ENCODE data around the gene PHC2. TPM values are rescaled to one million over a fixed set of nuclear protein-coding genes. Genes with fewer than 3 reads are reported as not detected.

PHC2 gene
- total RNA-seq, 1 experiment from 2014 or later: 142 TPM

DNA sequence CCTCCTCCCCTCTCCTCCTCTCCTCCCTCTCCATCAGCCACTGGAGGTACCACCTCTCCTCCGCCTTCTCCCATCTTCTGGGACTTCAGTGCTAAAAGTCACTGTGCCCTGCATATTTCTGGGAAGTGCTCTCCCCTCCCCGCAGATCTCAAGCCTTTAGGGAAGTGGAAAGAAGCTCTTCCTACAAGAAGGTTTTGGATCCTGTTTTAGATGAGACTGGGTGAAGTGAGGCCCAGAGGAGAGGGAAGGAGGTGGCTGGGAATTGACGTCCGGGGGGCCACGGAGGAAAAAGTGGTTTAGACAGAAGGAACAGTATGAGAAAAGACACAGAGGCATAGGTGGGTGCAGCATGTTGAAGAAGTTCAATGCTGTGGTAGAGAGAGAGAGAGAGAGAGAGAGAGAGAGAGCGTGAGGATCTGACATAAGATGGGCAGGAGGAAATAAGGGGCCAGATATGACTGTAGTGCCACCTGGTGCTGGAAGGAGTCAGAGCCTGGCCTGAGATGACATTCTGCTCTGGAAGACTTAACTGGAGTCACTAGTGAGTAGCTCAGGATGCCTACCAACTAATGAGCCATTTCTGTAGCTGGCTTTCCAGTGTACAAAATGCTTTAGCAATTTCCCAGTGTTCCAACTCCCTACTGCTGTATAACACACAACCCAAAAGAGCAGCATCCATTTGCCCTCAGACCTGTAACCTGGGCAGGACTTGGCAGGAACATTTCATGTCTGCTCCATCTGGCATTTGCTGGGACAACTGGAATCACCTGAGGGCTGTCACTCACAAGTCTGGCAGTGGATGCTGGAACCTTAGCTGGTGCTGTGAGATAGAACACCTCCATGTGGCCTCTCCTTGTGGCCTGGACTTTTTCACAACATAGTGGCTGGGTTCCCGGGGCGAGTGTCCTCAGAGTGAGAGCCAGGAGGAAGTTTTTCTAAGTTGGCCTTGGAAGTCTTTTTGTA is 24.9 kb upstream of the PHC2 start:
- DNase-seq (ENCODE audit: low read depth): peak; percentile 92

DNA sequence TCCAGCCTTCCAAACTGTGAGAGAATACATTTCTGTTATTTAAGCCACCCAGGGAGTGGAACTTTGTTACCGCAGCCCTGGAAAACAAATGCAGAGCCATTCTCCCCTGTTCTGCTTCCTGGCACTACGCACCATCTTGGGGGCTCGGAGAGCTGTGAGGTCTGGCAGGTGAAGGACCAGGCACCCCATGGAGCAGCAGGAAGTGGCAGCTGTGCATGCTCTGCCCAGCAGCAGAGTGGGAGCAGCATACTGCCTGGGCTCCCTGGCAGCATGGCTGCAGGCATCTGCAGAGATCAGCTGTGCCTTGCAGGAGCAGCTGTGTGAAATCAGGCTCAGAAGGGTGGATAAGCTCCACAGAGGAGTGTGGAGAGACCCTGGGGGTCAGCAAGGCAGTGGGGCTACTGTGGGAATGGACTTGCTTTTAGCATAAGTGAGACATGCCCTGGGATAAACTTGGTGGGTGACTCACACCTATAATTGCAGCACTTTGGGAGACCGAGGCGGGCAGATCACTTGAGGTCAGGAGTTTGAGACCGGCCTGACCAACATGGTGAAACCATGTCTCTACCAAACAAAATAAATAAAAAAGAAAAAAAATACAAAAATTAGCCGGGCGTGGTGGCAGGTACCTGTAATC is 23.9 kb upstream of the PHC2 start:
- peak; percentile 84 for DNase-seq (ENCODE audit: low read depth)

DNA sequence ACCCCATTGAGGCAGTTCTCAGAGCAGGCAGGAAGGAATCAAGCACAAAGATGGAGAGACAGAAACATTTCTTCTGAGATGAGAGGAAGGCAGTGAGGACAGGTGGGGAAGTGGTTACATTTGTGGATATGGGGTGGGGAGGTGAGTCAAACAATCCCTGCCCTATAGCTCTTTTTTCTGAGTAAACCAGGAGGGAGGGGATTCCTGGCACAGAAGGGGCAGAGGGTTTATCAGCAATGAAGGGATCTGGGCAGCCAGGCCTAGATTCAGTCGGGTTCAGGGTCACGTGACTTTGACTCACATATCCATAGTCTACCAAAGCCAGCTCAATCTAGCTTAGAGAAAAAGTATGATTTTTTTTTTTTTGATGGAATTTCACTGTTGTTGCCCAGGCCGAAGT is 15.7 kb upstream of the PHC2 start:
- DNase-seq (ENCODE audit: low read depth): no peak

DNA sequence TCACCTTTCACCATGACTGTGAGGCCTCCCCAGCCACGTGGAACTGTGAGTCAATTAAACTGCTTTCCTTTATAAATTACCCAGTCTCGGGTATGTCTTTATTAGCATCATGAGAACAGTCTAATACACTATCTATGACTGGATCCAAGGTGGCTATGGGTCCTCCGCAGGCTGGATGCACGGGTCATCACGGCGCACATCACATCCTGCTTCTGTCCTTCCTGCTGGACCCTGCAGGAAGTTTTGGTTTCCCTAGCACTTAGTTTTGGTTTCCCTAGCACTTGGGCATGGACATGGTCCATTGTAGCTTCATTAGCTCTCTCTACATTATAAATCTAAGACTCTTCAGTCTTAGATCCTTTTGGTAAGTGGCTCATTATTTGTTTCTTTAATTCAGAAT is 14.2 kb upstream of the PHC2 start:
- DNase-seq (ENCODE audit: low read depth): no peak

GRCh38 chr1:33443705-33444180 is 12.8 kb upstream of the PHC2 start:
- DNase-seq (ENCODE audit: low read depth): peak; percentile 87

DNA sequence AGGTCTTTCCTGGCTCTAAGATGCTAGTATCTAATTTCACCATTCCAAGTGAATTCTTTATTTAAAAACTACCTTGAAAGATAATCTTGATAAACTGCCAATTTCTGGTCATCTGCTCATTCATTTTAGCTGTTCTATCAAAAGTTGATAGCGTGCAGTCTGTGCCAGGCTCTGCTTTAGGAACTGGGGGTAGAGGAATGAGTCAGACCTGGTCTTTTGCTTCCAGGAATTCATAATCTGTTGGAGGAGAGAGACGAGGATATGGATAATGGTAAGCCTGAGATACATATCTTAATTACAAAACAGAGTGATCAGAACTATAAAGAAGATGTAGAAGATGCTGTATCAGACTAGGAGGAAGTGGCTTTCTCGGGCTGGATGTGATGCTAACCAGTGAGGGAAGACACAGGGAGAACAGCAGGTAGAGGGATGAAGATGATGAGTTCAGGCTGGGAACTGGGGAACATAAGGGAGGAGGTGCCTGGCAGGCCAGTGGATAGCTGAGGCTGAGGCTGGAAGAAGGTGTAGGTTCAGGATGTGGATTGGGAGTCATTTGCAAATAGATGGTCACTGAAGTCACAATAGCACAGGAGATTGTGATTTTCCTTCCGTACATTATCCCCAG is 12.3 kb upstream of the PHC2 start:
- DNase-seq (ENCODE audit: low read depth): peak; percentile 89

- DNase-seq (ENCODE audit: low read depth): peak; percentile 69
Observed at GRCh38 chr1:33442141-33442540, 11.2 kb upstream of the PHC2 start.

GRCh38 chr1:33441088-33441745 is 10.3 kb upstream of the PHC2 start:
- DNase-seq (ENCODE audit: low read depth): no peak

- no peak for DNase-seq (ENCODE audit: low read depth)
Observed at GRCh38 chr1:33439662-33440061, 8.8 kb upstream of the PHC2 start.

- no peak for DNase-seq (ENCODE audit: low read depth)
Observed at GRCh38 chr1:33438364-33439160, 7.7 kb upstream of the PHC2 start.

DNA sequence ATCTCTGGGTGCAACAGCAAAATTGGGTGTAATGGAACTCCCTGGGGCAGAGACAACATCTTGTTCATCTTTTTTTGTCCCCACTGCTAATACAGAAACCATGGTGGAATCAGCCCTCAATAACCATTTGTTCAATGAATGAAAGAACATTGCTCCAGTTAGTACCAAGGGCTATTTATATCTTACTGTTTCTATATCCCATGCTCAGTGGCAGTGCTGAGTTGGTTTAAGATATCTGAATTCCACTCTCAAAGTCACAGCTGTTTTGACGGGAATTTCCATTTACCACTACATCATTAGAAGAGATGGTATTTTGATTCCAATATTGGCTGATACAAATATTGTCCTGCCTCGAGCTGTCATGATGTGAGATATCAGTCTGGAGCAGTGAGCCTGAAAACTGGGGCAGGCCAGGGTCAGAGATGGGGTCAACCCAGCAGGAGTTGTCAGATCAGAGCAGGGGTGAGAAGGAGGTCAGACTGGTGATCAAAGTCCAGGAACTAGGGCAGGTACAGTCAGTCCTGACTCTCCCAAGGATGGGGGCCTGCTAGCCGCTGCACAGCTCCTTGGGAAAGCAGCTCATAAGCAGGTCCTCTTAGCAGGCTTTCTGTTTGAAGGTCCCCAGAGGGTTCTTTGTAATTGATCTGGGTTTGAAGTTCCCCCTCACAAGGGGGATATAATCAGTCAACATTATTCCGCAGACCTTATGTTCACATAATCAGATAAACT is 5.8 kb upstream of the PHC2 start:
- DNase-seq (ENCODE audit: low read depth): no peak

DNA sequence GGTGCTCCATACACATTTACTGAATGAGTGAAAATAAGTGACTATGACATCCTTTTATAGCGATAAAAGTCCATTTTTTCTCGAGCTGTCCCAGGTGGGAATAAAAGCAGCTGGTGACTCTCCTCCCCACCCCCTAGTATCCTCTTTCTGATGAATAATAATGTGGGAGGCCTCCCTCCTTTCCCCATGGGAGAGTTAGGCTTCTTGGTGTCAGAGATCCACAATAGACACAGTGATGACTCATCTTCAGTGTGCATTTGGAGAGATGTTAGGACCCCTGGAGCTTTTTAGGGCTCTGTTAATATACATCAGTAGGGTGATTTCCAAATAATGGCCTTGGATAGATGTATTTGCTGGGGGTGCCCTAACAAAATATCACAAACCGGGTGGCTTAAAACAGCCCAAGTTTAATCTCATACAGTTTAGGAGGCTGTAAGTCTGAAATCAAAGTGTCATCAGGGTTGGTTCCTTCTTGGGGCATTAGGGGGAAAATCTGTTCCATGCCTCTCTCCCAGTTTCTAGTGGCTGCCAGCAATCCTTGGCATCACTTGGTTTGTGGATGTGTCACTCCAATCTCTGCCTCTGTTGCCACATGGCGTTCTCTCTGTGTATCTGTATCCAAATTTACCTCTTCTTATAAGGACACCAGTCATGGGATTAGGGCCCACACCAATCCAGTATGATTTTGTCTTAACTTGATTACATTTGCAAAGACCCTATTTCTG is 4.4 kb upstream of the PHC2 start:
- peak; percentile 96 for DNase-seq (ENCODE audit: low read depth)

- DNase-seq (ENCODE audit: low read depth): no peak
Observed at GRCh38 chr1:33434363-33434750, 3.5 kb upstream of the PHC2 start.

DNA sequence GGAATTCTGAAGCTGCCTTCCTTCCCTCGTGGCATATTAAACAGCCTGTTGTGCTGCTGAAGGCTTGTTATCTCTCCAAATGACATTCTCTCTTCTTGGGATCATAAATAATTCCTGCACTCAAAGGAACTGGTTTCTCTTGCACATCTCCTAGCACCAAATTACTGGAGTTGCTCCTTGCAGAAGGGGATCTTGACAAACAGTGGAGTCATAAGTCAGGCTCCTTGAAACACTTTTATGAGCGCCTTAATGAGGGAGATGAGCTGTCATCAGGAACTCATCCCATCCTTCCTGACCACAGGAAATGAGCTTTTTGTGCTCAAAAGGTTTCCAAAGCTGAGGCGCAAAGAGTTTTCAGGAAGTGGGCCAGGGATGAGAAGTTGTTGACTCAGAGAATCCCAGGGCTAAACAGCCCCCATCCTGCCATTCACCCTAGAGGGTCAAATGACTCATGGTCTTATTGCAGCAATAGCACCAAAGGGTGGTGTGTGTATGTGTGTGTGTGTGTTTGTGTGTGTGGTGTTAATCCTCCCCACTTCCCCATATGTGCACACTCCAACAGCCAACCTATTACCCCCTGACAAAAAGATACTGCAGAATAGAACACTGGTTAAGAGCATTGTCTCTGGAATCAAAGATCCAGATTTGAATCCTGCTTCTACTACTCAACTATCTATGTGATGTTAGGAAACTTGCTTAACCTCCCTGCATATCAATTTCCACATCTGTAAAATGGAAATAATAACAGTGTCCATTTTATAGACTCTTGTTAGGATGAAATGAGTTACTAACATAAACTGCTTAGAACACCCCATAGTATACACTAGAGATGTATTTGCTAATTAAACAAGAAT is 2.8 kb upstream of the PHC2 start:
- peak; percentile 100 for DNase-seq (ENCODE audit: low read depth)

DNA sequence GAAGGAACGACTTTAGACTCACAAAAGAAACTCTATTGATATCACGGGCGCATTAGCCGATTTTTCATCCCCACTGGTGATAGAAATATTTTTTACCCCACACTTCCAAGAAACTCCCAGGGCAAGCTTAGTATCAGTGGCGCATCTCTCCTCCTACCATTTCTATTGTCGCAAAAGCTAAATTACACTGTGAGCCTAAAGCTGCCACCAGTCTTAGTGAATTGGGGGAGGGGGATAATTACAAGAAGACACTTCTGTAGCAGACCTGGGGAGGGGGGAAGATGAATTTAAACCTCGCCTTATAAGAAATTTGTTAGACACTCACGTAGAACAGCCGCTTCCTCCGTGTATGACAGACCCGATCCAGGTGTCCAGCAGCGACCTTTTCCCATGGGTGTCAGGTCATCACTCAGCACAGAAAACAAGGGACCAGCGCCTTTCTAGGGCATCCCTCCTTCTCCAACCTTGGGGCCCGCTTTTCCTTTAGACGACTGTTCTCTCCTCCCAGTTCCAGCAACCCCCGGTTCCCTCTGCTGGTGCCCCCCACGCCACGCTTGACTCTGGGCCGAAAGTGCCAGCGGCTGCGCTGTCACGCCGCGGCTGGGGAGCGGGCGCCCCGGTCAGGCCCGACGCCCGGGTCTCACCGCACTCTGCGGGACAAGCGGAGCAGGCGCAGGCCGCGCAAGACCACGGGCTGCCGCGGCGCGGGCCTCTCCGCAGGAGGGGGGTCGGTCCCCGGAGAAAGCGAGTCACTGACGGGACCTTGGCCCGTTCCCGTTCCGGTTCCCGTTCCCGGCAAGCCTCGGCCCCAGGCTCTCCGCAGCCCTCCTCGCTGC is 821 bp downstream of the PHC2 start:
- no peak for DNase-seq (ENCODE audit: low read depth)

DNA sequence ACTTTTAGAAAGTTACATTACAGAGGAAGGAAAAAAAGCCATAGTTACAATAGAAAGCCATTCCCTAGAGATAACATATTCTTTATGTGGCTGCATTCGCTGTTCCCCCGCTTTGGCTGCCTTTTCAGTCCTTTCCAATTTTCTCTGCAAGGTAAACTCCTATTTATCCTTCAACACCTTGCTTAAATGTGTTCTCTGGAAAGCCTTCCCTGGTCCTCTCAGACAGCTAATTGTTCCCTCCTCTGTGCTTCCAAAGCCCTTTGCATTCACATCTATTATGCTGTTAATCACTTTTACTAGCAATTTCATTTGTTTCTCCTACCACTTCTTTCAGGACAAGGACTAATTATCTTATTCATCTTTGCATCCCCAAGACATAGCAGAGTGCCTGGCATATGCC is 1.6 kb downstream of the PHC2 start:
- DNase-seq (ENCODE audit: low read depth): no peak

DNA sequence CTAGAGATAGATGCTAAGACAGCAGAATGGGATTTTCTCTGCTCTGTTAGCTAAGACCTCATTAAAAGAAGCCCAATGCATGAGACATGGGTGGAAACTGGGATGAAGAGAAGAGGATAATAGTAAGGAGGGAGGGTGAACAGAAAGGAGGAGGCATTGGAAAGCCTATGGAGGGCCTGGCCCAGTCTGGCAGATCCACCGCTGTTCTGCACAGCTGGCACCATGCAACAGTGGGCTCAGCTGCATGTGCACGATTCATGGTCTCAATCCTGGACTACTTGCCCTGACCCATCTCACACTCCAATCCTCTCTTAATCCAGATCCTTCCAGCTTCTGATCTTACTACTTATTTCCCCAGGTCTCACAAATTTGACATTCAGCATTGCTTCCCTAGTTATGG is 2.2 kb downstream of the PHC2 start:
- no peak for DNase-seq (ENCODE audit: low read depth)

- peak; percentile 77 for DNase-seq (ENCODE audit: low read depth)
Observed at GRCh38 chr1:33426916-33427315, 4.0 kb downstream of the PHC2 start.

Measured in RPMI7951 (cell line).